Esophagus muscularis mucosa (tissue), 4 donors: ENCODE measurements around the gene APMAP.

Source experiments
- CTCF ChIP-seq, 3 experiments: fragments of 200-600 bp in 2 of 3; fragments of 450-650 bp in 1 of 3; sonication (generic) in 2 of 3; IDR thresholded peaks; one replicate each; pipeline ENCODE4 v1.5.1; 2017 to 2019; ENCODE audit warnings: antibody characterized with exemption in 3 of 3, mild to moderate bottlenecking in 2 of 3, moderate library complexity in 1 of 3
- EP300 ChIP-seq: sonication (generic); formaldehyde crosslinking; IDR thresholded peaks from one replicate; pipeline ENCODE4 v1.6.1; 2017; ENCODE audit warnings: antibody characterized with exemption
- POLR2A ChIP-seq: fragments of 450-650 bp; IDR thresholded peaks from one replicate; pipeline ENCODE4 v1.6.1; 2017; ENCODE audit warnings: antibody characterized with exemption, moderate library complexity, mild to moderate bottlenecking, low read depth
- POLR2AphosphoS5 ChIP-seq, 2 donors: sonication (generic); formaldehyde crosslinking; IDR thresholded peaks; one replicate each; pipeline ENCODE4 v1.6.1; 2017; ENCODE audit warnings: antibody characterized with exemption in 2 of 2

GRCh38 chr20:24949756-24950127 lies 42.8 kb downstream of the APMAP start:
- TF ChIP-seq POLR2A: no peak
- no peak for TF ChIP-seq POLR2AphosphoS5 (IDR thresholded peaks at IDR 0.05)
- no peak for TF ChIP-seq CTCF (IDR thresholded peaks at IDR 0.05)
- no peak for TF ChIP-seq EP300
